Smooth muscle cell (in vitro differentiated cells): ENCODE data around the gene COQ6. TPM values are rescaled to one million over a fixed set of nuclear protein-coding genes. Genes with fewer than 3 reads are reported as not detected.
"Not testable (repeated sequence)": the region's sequence is repeated elsewhere in the genome, so short reads cannot be mapped to it uniquely, and the experiment has no call there.

ENCODE experiments used
- DNase-seq: peaks from one replicate; lab custom pipeline; 2025; ENCODE audit not compliant: unreplicated experiment; lab: John Stamatoyannopoulos, UW
- H2AFZ ChIP-seq: fragments of 200-600 bp; sonication (generic); 2 replicates; pipeline ENCODE4 v1.6.0; 2016; ENCODE audit warnings: antibody characterized with exemption, low read depth, mild to moderate bottlenecking
- H3F3A ChIP-seq: fragments of 200-600 bp; sonication (generic); 2 replicates; pipeline ENCODE4 v1.6.0; 2017; ENCODE audit warnings: antibody characterized with exemption, low read depth
- H3K27ac ChIP-seq: fragments of 200-600 bp; sonication (generic); 2 replicates; pipeline ENCODE4 v1.5.1; 2016; ENCODE audit warnings: low read depth, mild to moderate bottlenecking
- H3K27me3 ChIP-seq: fragments of 200-600 bp; sonication (generic); 2 replicates; pipeline ENCODE4 v1.6.1; 2016; ENCODE audit warnings: low read depth, mild to moderate bottlenecking
- H3K36me3 ChIP-seq: fragments of 200-600 bp; sonication (generic); 2 replicates; pipeline ENCODE4 v1.5.1; 2016; ENCODE audit warnings: low read depth
- H3K4me1 ChIP-seq: fragments of 200-600 bp; sonication (generic); 2 replicates; pipeline ENCODE4 v1.5.1; 2016; ENCODE audit warnings: low read depth
- H3K4me2 ChIP-seq: fragments of 200-600 bp; sonication (generic); 2 replicates; pipeline ENCODE4 v1.6.0; 2016; ENCODE audit warnings: mild to moderate bottlenecking
- H3K4me3 ChIP-seq: fragments of 200-600 bp; sonication (generic); 2 replicates; pipeline ENCODE4 v1.5.1; 2016; ENCODE audit warnings: mild to moderate bottlenecking
- H3K79me2 ChIP-seq: fragments of 200-600 bp; sonication (generic); 2 replicates; pipeline ENCODE4 v1.6.0; 2016; ENCODE audit warnings: low read depth, mild to moderate bottlenecking
- H3K9ac ChIP-seq: fragments of 200-600 bp; sonication (generic); 2 replicates; pipeline ENCODE4 v1.6.0; 2016; ENCODE audit warnings: low read depth
- H3K9me3 ChIP-seq: fragments of 200-600 bp; sonication (generic); replicated peaks from 2 replicates; pipeline ENCODE4 v1.5.1; 2016; ENCODE audit warnings: low read depth
- H4K20me1 ChIP-seq: fragments of 200-600 bp; sonication (generic); 2 replicates; pipeline ENCODE4 v1.6.0; 2016; ENCODE audit warnings: low read depth
- CTCF ChIP-seq: fragments of 200-600 bp; sonication (generic); IDR thresholded peaks from 2 replicates; pipeline ENCODE4 v1.5.1; 2017; ENCODE audit warnings: borderline replicate concordance, mild to moderate bottlenecking, antibody characterized with exemption; ENCODE audit not compliant: insufficient read depth, poor library complexity, severe bottlenecking
- WGBS: methylation state at CpG from one replicate; pipeline ENCODE4 v1.1.7; 2016; ENCODE audit warnings: low lambda C conversion rate; 5-methylcytosine and 5-hydroxymethylcytosine counted together
- polyA plus RNA-seq: library from polyadenylated mRNA; unstranded; fragments of >200 nt; fragmentation: Nextera tagmentation; extraction: Ambion mirVana; gene quantifications from 2 replicates; pipeline ENCODE4 v1.2.1, GENCODE V29; 2016
- small RNA-seq: library from RNA; depleted of rRNA; stranded (forward); fragments of <200 nt; gene quantifications from one replicate; pipeline ENCODE3, GENCODE V24; 2014
- total RNA-seq: library from RNA; depleted of rRNA; stranded (reverse); fragments of >200 nt; gene quantifications from 2 replicates; pipeline ENCODE4 v1.2.3, GENCODE V29; 2014

The COQ6 gene
- total and polyA plus RNA-seq, 2 experiments from 2014 or later: 16.8 to 18.2 TPM

GRCh38 chr14:73998726-73999125, 48.6 kb downstream of the COQ6 start:
- H2AFZ ChIP-seq: no peak overlapping the region

GRCh38 chr14:74005664-74006063, 55.6 kb downstream of the COQ6 start:
- DNase-seq, H3K36me3 ChIP-seq, H3K4me2 ChIP-seq, H3K4me1 ChIP-seq, H3K9ac ChIP-seq, H3K4me3 ChIP-seq, H3F3A ChIP-seq, H2AFZ ChIP-seq, H4K20me1 ChIP-seq, H3K79me2 ChIP-seq, H3K27me3 ChIP-seq, H3K9me3 ChIP-seq, H3K27ac ChIP-seq: not testable (repeated sequence)
- WGBS: 100% methylated on average over 3 of the region's 3 CpGs

More at GRCh38 chr14:73998726-73999125, 48.6 kb downstream of the COQ6 start:
- TF ChIP-seq CTCF: no peak
- Histone ChIP-seq H3K9ac (no peak overlapping the region), H3K9me3 (no peaks in the 10 kb centered on the region), H3K27me3 (no peaks in the 10 kb centered on the region), H3K4me2 (no peak overlapping the region), H3K79me2 (no peaks in the 10 kb centered on the region), H3K27ac (no peak overlapping the region), H3K4me1 (no peaks in the 10 kb centered on the region), H3K36me3 (no peaks in the 10 kb centered on the region), H3K4me3 (no peak overlapping the region), H4K20me1 (no peaks in the 10 kb centered on the region), H3F3A (no peaks in the 10 kb centered on the region)
- DNase-seq: no peak
- 100% methylated on average over 2 of the region's 2 CpGs for WGBS

GRCh38 chr14:74008843-74009499, 58.9 kb downstream of the COQ6 start:
- no peak overlapping the region for H3K4me2 ChIP-seq
- no peaks in the 10 kb centered on the region for H3K9me3 ChIP-seq
- H3K27ac ChIP-seq: no peak overlapping the region
- WGBS: 92% methylated on average over 2 of the region's 2 CpGs
- DNase-seq: no peak
- no peaks in the 10 kb centered on the region for H3K4me1 ChIP-seq
- H3K27me3 ChIP-seq: no peaks in the 10 kb centered on the region
- no peak for TF ChIP-seq CTCF
- H4K20me1 ChIP-seq: no peaks in the 10 kb centered on the region
- H3K36me3 ChIP-seq: no peaks in the 10 kb centered on the region
- no peak overlapping the region for H2AFZ ChIP-seq
- H3K79me2 ChIP-seq: no peaks in the 10 kb centered on the region
- H3K9ac ChIP-seq: no peak overlapping the region
- no peak overlapping the region for H3K4me3 ChIP-seq
- H3F3A ChIP-seq: no peaks in the 10 kb centered on the region

Small RNAs within 50 kb of the gene (small RNA-seq; reads per million reads assigned to genes)
- gene AC005480.2 (not detected), gene RF00019 (not detected)

Other genes starting within 250 kb of the COQ6 start
- 16.5 and 22.4 TPM in 2 replicates for gene PNMA1, start 235.9 kb upstream of the COQ6 start, total RNA-seq
- 43.5 and 52.7 TPM in 2 replicates for gene PNMA1, start 235.9 kb upstream of the COQ6 start, polyA plus RNA-seq
- 3.7 and 4.7 TPM in 2 replicates for gene PTGR2, start 98.5 kb upstream of the COQ6 start, total RNA-seq
- 2.9 and 4.0 TPM in 2 replicates for gene PTGR2, start 98.5 kb upstream of the COQ6 start, polyA plus RNA-seq
- 67.3 and 67.4 TPM in 2 replicates for gene ZNF410, start 63.4 kb upstream of the COQ6 start, total RNA-seq
- 45.1 and 46.9 TPM in 2 replicates for gene ZNF410, start 63.4 kb upstream of the COQ6 start, polyA plus RNA-seq
- 2.7 and 4.7 TPM in 2 replicates for gene FAM161B, start 208 bp upstream of the COQ6 start, total RNA-seq
- 3.9 and 6.3 TPM in 2 replicates for gene FAM161B, start 208 bp upstream of the COQ6 start, polyA plus RNA-seq
- gene ENTPD5, start 69.0 kb downstream of the COQ6 start, total RNA-seq: 9.1 and 9.9 TPM in 2 replicates
- 8.1 and 9.8 TPM in 2 replicates for gene ENTPD5, start 69.0 kb downstream of the COQ6 start, polyA plus RNA-seq
- 6.4 and 20.6 TPM in 2 replicates for gene BBOF1, start 69.0 kb downstream of the COQ6 start, total RNA-seq
- gene BBOF1, start 69.0 kb downstream of the COQ6 start, polyA plus RNA-seq: 3.7 and 6.5 TPM in 2 replicates
- gene ALDH6A1, start 134.2 kb downstream of the COQ6 start, total RNA-seq: 16.1 and 22.3 TPM in 2 replicates
- 18.2 and 18.9 TPM in 2 replicates for gene ALDH6A1, start 134.2 kb downstream of the COQ6 start, polyA plus RNA-seq
- gene LIN52, start 134.7 kb downstream of the COQ6 start, total RNA-seq: 17.4 and 17.8 TPM in 2 replicates
- 13.8 and 16.1 TPM in 2 replicates for gene LIN52, start 134.7 kb downstream of the COQ6 start, polyA plus RNA-seq